HepG2 (cell line): ENCODE results near the gene TREH. TPM values are rescaled to one million over a fixed set of nuclear protein-coding genes. Genes with fewer than 3 reads are reported as not detected.
A peak's percentile ranks its signal among the peaks of the same experiment; 100 is the strongest.

ENCODE experiments used
- FOSL1 ChIP-seq: sonication (generic); formaldehyde crosslinking; IDR thresholded peaks from 2 replicates; pipeline ENCODE4 v1.9.0; 2021; ENCODE audit warnings: missing genetic modification reagents, borderline replicate concordance
- MTA1 ChIP-seq: sonication (generic); formaldehyde crosslinking; IDR thresholded peaks from 2 replicates; pipeline ENCODE4 v1.4.0; 2020; ENCODE audit warnings: missing genetic modification reagents, mild to moderate bottlenecking, borderline replicate concordance
- MZF1 ChIP-seq: sonication (generic); formaldehyde crosslinking; IDR thresholded peaks from 2 replicates; pipeline ENCODE4 v1.8.1; 2023; ENCODE audit warnings: mild to moderate bottlenecking, missing genetic modification reagents, borderline replicate concordance
- NCOA1 ChIP-seq: sonication (generic); formaldehyde crosslinking; IDR thresholded peaks from 2 replicates; pipeline ENCODE4 v1.9.0; 2021; ENCODE audit warnings: missing genetic modification reagents
- POLR2A ChIP-seq, 2 experiments: IDR thresholded peaks; 2 replicates each; pipeline ENCODE4 v1.6.1; 2011; ENCODE audit warnings: low read depth in 2 of 2, low read length in 2 of 2, mild to moderate bottlenecking in 1 of 2, moderate library complexity in 1 of 2; ENCODE audit not compliant: insufficient read depth in 1 of 2
- RELA ChIP-seq: sonication (generic); formaldehyde crosslinking; IDR thresholded peaks from 2 replicates; pipeline ENCODE4 v1.4.0; 2020; ENCODE audit warnings: missing genetic modification reagents
- RFXANK ChIP-seq: IDR thresholded peaks from 2 replicates; pipeline ENCODE4 v1.6.1; 2016
- TBP ChIP-seq: sonication (generic); formaldehyde crosslinking; IDR thresholded peaks from 2 replicates; pipeline ENCODE4 v1.5.0; 2020; ENCODE audit warnings: missing genetic modification reagents
- TCF12 ChIP-seq, 2 experiments: fragments of 450-650 bp in 1 of 2; sonication (generic) in 1 of 2; formaldehyde crosslinking in 1 of 2; IDR thresholded peaks; 2 replicates each; pipeline versions ENCODE4 v1.6.1 to v1.8.0; 2017 to 2022; ENCODE audit warnings: antibody characterized with exemption in 1 of 2, mild to moderate bottlenecking in 1 of 2, missing genetic modification reagents in 1 of 2, moderate library complexity in 1 of 2
- ZNF143 ChIP-seq: sonication (generic); formaldehyde crosslinking; IDR thresholded peaks from 2 replicates; pipeline ENCODE4 v1.4.0; 2020; ENCODE audit warnings: missing genetic modification reagents
- ZNF34 ChIP-seq: sonication (generic); formaldehyde crosslinking; IDR thresholded peaks from 2 replicates; pipeline ENCODE4 v1.4.0; 2020; ENCODE audit warnings: mild to moderate bottlenecking, missing genetic modification reagents, borderline replicate concordance
- ZNF674 ChIP-seq: sonication (generic); formaldehyde crosslinking; IDR thresholded peaks from 2 replicates; pipeline ENCODE4 v1.5.0; 2020; ENCODE audit warnings: low read depth, mild to moderate bottlenecking, missing genetic modification reagents
- ZNF780A ChIP-seq: sonication (generic); formaldehyde crosslinking; IDR thresholded peaks from 2 replicates; pipeline ENCODE4 v1.8.0; 2022; ENCODE audit warnings: mild to moderate bottlenecking, missing genetic modification reagents, moderate library complexity
- polyA plus RNA-seq, 8 experiments: library from polyadenylated mRNA; depleted of rRNA in 3 of 8; stranded (reverse) in 7 of 8; unstranded in 1 of 8; fragments of >200 nt; fragmentation: Illumina TruSeq in 4 of 8; extraction: Trizol in 4 of 8; gene quantifications; 2 replicates each; pipeline versions ENCODE4 v1.2.1 to v1.2.3, GENCODE V29; 2011 to 2016; ENCODE audit warnings: low read depth in 4 of 8, missing spikeins in 1 of 8, mixed read lengths in 1 of 8; ENCODE audit not compliant: insufficient read depth in 1 of 8
- total RNA-seq, 5 experiments: library from RNA; depleted of rRNA; stranded (reverse); fragments of >200 nt; fragmentation: Illumina TruSeq; extraction: Trizol; gene quantifications; 2 replicates each; pipeline ENCODE4 v1.2.3, GENCODE V29; 2016; ENCODE audit warnings: low read depth in 1 of 5
- TF ChIP-seq, protein P1 (sequence below): sonication (generic); IDR thresholded peaks from 2 replicates; pipeline ENCODE4 v1.6.1; 2016; ENCODE audit warnings: low read depth, borderline replicate concordance
- TF ChIP-seq, protein P2 (sequence below): sonication (generic); formaldehyde crosslinking; IDR thresholded peaks from 2 replicates; pipeline ENCODE4 v1.9.0; 2021; ENCODE audit warnings: missing genetic modification reagents, borderline replicate concordance
- TF ChIP-seq, protein P3 (sequence below): sonication (generic); formaldehyde crosslinking; IDR thresholded peaks from 2 replicates; pipeline ENCODE4 v1.4.0; 2020; ENCODE audit warnings: missing genetic modification reagents, mild to moderate bottlenecking, borderline replicate concordance
- TF ChIP-seq, protein P4 (sequence below): sonication (generic); formaldehyde crosslinking; IDR thresholded peaks from 2 replicates; pipeline ENCODE4 v1.4.0; 2020; ENCODE audit warnings: mild to moderate bottlenecking, missing genetic modification reagents

The TREH gene
- total and polyA plus RNA-seq, 2 of the 13 experiments (the other 11 are each of a cell fraction or from before 2014, with no cell fraction given), result 0.53 to 0.86 TPM

DNA sequence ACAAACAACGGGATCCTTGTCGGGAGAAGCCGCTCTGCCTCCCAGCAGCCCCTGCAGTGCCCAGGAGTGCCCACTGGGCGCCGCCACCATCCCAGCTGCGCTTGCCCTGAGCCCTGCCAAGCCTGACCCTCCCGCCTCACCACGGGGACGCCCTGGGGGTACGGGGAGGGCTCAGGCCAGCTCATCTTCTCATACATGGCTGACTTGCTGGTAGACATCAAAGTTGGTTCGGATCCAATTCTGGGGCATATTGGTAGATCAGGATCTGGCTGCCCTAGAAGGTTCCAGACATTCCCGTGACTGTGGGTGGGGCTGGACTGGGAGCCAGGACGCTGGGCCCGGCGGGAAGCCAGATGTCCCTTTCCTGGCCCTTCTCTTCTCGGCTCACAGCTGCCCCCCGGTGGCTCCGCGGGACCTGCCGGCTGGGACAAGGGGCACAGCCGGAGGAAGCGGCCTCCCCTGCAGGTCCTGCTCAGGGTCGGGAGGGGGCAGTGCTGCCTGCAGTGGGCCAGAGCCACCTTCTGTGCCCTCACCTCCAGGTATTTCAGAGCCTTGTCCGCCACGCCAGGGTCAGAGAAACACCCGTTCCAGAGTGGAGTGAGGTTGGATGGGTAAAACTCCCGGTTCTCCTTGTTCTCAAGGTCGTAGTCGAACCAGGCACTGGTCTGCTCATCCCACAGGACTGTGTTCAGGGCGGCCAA, 10.6 kb upstream of the TREH start (continued):
- TF ChIP-seq, protein P1, sequence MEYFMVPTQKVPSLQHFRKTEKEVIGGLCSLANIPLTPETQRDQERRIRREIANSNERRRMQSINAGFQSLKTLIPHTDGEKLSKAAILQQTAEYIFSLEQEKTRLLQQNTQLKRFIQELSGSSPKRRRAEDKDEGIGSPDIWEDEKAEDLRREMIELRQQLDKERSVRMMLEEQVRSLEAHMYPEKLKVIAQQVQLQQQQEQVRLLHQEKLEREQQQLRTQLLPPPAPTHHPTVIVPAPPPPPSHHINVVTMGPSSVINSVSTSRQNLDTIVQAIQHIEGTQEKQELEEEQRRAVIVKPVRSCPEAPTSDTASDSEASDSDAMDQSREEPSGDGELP, result peak; percentile 64; the same call in 1 of the 2 replicates
- no peak for TF ChIP-seq ZNF780A (CRISPR knock-in tag)
- no peak for TF ChIP-seq TCF12 (IDR thresholded peaks at IDR 0.05)
- TF ChIP-seq TCF12 (CRISPR knock-in tag; IDR thresholded peaks at IDR 0.05), result 0 out of 2 replicates have a peak, but pooled peaks have one; percentile 32
- no peak for TF ChIP-seq RELA
- TF ChIP-seq, protein P2, sequence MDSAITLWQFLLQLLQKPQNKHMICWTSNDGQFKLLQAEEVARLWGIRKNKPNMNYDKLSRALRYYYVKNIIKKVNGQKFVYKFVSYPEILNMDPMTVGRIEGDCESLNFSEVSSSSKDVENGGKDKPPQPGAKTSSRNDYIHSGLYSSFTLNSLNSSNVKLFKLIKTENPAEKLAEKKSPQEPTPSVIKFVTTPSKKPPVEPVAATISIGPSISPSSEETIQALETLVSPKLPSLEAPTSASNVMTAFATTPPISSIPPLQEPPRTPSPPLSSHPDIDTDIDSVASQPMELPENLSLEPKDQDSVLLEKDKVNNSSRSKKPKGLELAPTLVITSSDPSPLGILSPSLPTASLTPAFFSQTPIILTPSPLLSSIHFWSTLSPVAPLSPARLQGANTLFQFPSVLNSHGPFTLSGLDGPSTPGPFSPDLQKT (CRISPR knock-in tag), result no peak
- TF ChIP-seq RFXANK, result no peak
- TF ChIP-seq ZNF143 (CRISPR knock-in tag), result peak; percentile 58
- no peak for TF ChIP-seq TBP (CRISPR knock-in tag)
- peak; percentile 66; the same call in 1 of the 2 replicates for TF ChIP-seq ZNF34 (CRISPR knock-in tag)
- TF ChIP-seq NCOA1, result peak; percentile 69; the same call in 1 of the 2 replicates
- TF ChIP-seq POLR2A (IDR thresholded peaks at IDR 0.05; ENCODE audit: insufficient read depth in 1 of 2, low read depth in 2 of 2, low read length in 2 of 2), result peak in 1 of 2 experiments; percentile 24; a peak in 2 of 4 replicates
- 0 out of 2 replicates have a peak, but pooled peaks have one; percentile 48 for TF ChIP-seq MTA1
- TF ChIP-seq FOSL1 (CRISPR knock-in tag), result no peak
- TF ChIP-seq MZF1 (CRISPR knock-in tag), result no peak
- TF ChIP-seq, protein P3, sequence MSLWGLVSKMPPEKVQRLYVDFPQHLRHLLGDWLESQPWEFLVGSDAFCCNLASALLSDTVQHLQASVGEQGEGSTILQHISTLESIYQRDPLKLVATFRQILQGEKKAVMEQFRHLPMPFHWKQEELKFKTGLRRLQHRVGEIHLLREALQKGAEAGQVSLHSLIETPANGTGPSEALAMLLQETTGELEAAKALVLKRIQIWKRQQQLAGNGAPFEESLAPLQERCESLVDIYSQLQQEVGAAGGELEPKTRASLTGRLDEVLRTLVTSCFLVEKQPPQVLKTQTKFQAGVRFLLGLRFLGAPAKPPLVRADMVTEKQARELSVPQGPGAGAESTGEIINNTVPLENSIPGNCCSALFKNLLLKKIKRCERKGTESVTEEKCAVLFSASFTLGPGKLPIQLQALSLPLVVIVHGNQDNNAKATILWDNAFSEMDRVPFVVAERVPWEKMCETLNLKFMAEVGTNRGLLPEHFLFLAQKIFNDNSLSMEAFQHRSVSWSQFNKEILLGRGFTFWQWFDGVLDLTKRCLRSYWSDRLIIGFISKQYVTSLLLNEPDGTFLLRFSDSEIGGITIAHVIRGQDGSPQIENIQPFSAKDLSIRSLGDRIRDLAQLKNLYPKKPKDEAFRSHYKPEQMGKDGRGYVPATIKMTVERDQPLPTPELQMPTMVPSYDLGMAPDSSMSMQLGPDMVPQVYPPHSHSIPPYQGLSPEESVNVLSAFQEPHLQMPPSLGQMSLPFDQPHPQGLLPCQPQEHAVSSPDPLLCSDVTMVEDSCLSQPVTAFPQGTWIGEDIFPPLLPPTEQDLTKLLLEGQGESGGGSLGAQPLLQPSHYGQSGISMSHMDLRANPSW (CRISPR knock-in tag), result peak; percentile 53; the same call in 1 of the 2 replicates
- TF ChIP-seq, protein P4, sequence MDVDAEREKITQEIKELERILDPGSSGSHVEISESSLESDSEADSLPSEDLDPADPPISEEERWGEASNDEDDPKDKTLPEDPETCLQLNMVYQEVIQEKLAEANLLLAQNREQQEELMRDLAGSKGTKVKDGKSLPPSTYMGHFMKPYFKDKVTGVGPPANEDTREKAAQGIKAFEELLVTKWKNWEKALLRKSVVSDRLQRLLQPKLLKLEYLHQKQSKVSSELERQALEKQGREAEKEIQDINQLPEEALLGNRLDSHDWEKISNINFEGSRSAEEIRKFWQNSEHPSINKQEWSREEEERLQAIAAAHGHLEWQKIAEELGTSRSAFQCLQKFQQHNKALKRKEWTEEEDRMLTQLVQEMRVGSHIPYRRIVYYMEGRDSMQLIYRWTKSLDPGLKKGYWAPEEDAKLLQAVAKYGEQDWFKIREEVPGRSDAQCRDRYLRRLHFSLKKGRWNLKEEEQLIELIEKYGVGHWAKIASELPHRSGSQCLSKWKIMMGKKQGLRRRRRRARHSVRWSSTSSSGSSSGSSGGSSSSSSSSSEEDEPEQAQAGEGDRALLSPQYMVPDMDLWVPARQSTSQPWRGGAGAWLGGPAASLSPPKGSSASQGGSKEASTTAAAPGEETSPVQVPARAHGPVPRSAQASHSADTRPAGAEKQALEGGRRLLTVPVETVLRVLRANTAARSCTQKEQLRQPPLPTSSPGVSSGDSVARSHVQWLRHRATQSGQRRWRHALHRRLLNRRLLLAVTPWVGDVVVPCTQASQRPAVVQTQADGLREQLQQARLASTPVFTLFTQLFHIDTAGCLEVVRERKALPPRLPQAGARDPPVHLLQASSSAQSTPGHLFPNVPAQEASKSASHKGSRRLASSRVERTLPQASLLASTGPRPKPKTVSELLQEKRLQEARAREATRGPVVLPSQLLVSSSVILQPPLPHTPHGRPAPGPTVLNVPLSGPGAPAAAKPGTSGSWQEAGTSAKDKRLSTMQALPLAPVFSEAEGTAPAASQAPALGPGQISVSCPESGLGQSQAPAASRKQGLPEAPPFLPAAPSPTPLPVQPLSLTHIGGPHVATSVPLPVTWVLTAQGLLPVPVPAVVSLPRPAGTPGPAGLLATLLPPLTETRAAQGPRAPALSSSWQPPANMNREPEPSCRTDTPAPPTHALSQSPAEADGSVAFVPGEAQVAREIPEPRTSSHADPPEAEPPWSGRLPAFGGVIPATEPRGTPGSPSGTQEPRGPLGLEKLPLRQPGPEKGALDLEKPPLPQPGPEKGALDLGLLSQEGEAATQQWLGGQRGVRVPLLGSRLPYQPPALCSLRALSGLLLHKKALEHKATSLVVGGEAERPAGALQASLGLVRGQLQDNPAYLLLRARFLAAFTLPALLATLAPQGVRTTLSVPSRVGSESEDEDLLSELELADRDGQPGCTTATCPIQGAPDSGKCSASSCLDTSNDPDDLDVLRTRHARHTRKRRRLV (CRISPR knock-in tag), result no peak
- no peak for TF ChIP-seq ZNF674 (CRISPR knock-in tag)
